ENCODE measurements around the gene INKA1.

- no peak for TF ChIP-seq CTCF (IDR thresholded peaks at IDR 0.05)
- TF ChIP-seq EP300 (IDR thresholded peaks at IDR 0.05) = no peak
Observed at GRCh38 chr3:49769926-49770325, 33.1 kb upstream of the INKA1 start.
